Sigmoid colon (tissue), 7 donors: ENCODE data around the gene PPP1R3F. TPM values are rescaled to one million over a fixed set of nuclear protein-coding genes. Genes with fewer than 3 reads are reported as not detected.
A peak's percentile ranks its signal among the peaks of the same experiment; 100 is the strongest.

Experiments used
- DNase-seq: peaks from one replicate; pipeline ENCODE4 v3.0.0-alpha.2; 2019
- H3K27ac ChIP-seq, 4 donors: fragments of 200-600 bp; sonication (generic); one replicate each; pipeline ENCODE4 v1.5.1; 2016 to 2019; ENCODE audit warnings: mild to moderate bottlenecking in 1 of 4
- H3K27me3 ChIP-seq, 3 donors: fragments of 200-600 bp; sonication (generic); one replicate each; pipeline ENCODE4 v1.5.1; 2019; ENCODE audit warnings: mild to moderate bottlenecking in 1 of 3
- H3K36me3 ChIP-seq, 4 donors: fragments of 200-600 bp; sonication (generic); one replicate each; pipeline ENCODE4 v1.5.1; 2016 to 2019
- H3K4me1 ChIP-seq, 4 donors: fragments of 200-600 bp; sonication (generic); one replicate each; pipeline ENCODE4 v1.5.1; 2017 to 2019
- H3K4me3 ChIP-seq, 4 donors: fragments of 200-600 bp; sonication (generic); one replicate each; pipeline ENCODE4 v1.5.1; 2017 to 2019; ENCODE audit warnings: mild to moderate bottlenecking in 2 of 4, moderate library complexity in 1 of 4
- H3K9me3 ChIP-seq, 4 donors: fragments of 200-600 bp in 3 of 4; sonication (generic) in 3 of 4; one replicate each; pipeline versions ENCODE4 v1.5.1 to v1.6.1; 2013 to 2019
- EP300 ChIP-seq, 4 donors: sonication (generic); formaldehyde crosslinking; IDR thresholded peaks; one replicate each; pipeline ENCODE4 v1.6.1; 2017; ENCODE audit warnings: antibody characterized with exemption in 4 of 4
- POLR2A ChIP-seq, 2 donors: fragments of 450-650 bp; IDR thresholded peaks; one replicate each; pipeline ENCODE4 v1.6.1; 2016; ENCODE audit warnings: antibody characterized with exemption in 2 of 2, mild to moderate bottlenecking in 2 of 2, moderate library complexity in 2 of 2
- POLR2AphosphoS5 ChIP-seq, 4 donors: sonication (generic); formaldehyde crosslinking; IDR thresholded peaks; one replicate each; pipeline ENCODE4 v1.6.1; 2017; ENCODE audit warnings: antibody characterized with exemption in 4 of 4
- WGBS, 2 donors: extraction: QIAGEN DNeasy Blood & Tissue Kit; methylation state at CpG; one replicate each; pipeline ENCODE4 v1.1.7; 2013; 5-methylcytosine and 5-hydroxymethylcytosine counted together
- intact Hi-C: fragments of 100-400 bp; cut with DNase I; formaldehyde crosslinking; loops from one replicate; pipeline ENCODE4 v1.15.1; 2023
- polyA plus RNA-seq, 3 donors: library from polyadenylated mRNA; stranded (reverse); fragments of 200-250 nt; gene quantifications; one replicate each; pipeline ENCODE4 v1.2.3, GENCODE V29; 2013
- total RNA-seq, 4 donors: library from RNA; depleted of rRNA; stranded (reverse); fragments of >200 nt; gene quantifications; one replicate each; pipeline ENCODE4 v1.1.0, GENCODE V29; 2016
- TF ChIP-seq, protein P1 (sequence below), 4 experiments: fragments of 450-650 bp in 3 of 4; fragments of 200-600 bp in 1 of 4; IDR thresholded peaks; one replicate each; pipeline ENCODE4 v1.5.1; 2016 to 2019; ENCODE audit warnings: antibody characterized with exemption in 4 of 4, mild to moderate bottlenecking in 3 of 4, moderate library complexity in 2 of 4
- donor health status: healthy with polysubstance abuse.
- donor health status: Bipolar disorder and iron deficiency.
- donor health status: healthy.

The PPP1R3F gene
- total and polyA plus RNA-seq, 7 donors: 2.2 to 13.7 (median 8.6) TPM

DNA sequence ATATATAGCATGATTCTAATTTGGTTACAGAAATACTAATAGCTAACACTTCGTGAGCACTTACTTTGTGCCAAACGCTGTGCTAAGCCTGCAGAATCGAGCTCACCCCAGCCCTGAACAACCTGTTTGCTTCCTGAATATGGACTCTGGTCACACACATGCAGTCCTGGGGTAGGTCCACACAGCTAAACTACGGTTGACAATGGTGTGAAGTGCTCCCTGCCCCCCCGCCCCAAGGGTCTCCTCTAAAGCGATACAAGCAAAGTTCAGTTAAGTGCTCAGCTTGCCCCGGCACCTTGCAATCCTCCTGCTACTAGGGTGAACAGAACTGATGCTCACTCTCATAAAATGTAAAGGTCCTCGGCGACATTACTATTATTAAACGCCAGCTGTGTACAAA, 6.0 kb upstream of the PPP1R3F start:
- H3K36me3 ChIP-seq: no peaks in the 10 kb centered on the region
- no peak overlapping the region for H3K4me3 ChIP-seq
- intact Hi-C loops: no loop called here
- no peak for DNase-seq
- no peaks in the 10 kb centered on the region for H3K4me1 ChIP-seq
- 77 to 82% methylated on average over 10 of the region's 10 CpGs for WGBS, 2 donors
- no peak overlapping the region for H3K27ac ChIP-seq
- no peak for TF ChIP-seq EP300 (IDR thresholded peaks at IDR 0.05)
- no peak for TF ChIP-seq POLR2AphosphoS5 (IDR thresholded peaks at IDR 0.05)
- TF ChIP-seq, protein P1, sequence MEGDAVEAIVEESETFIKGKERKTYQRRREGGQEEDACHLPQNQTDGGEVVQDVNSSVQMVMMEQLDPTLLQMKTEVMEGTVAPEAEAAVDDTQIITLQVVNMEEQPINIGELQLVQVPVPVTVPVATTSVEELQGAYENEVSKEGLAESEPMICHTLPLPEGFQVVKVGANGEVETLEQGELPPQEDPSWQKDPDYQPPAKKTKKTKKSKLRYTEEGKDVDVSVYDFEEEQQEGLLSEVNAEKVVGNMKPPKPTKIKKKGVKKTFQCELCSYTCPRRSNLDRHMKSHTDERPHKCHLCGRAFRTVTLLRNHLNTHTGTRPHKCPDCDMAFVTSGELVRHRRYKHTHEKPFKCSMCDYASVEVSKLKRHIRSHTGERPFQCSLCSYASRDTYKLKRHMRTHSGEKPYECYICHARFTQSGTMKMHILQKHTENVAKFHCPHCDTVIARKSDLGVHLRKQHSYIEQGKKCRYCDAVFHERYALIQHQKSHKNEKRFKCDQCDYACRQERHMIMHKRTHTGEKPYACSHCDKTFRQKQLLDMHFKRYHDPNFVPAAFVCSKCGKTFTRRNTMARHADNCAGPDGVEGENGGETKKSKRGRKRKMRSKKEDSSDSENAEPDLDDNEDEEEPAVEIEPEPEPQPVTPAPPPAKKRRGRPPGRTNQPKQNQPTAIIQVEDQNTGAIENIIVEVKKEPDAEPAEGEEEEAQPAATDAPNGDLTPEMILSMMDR (IDR thresholded peaks at IDR 0.05): no peak
- no peak for TF ChIP-seq POLR2A (IDR thresholded peaks at IDR 0.05)
- peaks cover 0 to 3% (median 0%) of the 10 kb centered on the region in 3 donors for H3K27me3 ChIP-seq
- H3K9me3 ChIP-seq: no peaks in the 10 kb centered on the region

DNA sequence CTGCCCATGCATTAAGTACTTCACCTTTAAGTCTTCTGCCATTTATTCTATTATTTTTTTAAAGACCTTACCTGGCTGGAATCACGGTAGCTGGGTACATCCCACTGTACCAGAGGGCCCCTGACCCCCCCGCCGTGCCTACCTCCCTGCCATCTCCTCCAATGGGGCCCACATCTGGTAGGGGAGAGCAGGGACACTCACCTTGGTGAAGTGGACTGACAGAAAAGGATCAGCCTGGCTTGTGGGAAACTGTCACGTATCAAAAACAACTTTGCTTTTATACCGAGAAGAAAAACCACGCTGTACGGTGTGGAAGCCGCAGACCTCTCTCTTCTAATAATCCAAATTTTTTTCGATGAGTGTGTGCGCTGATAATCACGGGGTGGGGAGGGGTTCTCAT, 5.1 kb upstream of the PPP1R3F start, which contains the start of gene FOXP3:
FOXP3 (minus strand) TSS at position 251 of the 400 bp plus-strand sequence. CDS start 6,205 bp downstream, outside the sequence.
- 85 to 87% methylated on average over 11 of the region's 11 CpGs for WGBS, 2 donors
- intact Hi-C loops: no loop called here

DNA sequence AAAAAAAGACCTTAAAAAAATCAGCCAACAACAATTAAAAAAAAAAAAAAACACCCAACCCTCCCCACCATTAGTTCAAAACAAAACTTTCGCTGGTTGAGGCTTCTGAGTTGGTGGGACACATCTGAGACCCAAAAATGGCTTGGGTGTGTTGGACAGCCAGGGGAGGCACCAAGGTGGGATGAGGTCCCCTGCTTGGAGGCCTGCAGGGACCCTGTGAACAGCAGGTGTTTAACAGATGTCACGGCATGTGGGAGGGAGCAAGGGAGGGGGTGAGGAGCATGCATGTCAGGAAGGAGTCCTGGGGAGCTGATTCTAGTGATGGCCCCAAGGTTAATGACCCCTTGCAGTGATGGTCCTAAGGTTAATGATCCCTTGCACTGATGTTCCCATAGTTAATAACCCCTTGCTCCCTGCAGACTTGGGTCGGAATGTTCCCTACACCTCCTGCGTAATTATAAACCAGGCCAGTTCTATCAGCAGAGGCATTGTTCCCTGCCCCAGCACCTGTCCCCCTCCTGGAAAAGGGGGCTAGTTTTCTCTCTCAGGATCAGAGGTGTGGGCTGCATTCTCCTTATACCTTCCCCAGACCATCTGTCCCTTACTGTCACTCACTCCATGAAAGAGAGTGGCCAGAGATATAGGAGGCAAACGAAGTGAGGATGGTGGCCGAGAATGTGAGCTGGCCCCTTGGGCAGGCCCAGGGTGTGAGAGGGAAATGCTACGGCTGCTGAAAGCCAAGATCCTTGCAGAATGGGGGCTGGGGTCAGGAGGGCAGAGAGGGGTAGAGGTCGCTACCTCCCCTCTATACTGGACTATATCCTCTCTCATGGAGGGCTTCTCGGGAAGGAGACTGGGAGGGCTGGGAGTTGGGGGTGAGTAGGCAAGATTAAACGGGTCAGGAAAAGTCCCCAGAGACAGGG, 2.8 kb upstream of the PPP1R3F start:
- TF ChIP-seq POLR2A (IDR thresholded peaks at IDR 0.05) (no peak), EP300 (IDR thresholded peaks at IDR 0.05) (no peak), POLR2AphosphoS5 (IDR thresholded peaks at IDR 0.05) (no peak)
- TF ChIP-seq, protein P1 (IDR thresholded peaks at IDR 0.05): no peak
- DNase-seq: no peak

More for the DNA sequence above, 5.1 kb upstream of the PPP1R3F start, which contains the start of gene FOXP3:
- H3K27ac ChIP-seq: no peak within 1 kb of the TSS
- no peaks in the 10 kb centered on the region for H3K36me3 ChIP-seq
- no peaks in the 10 kb centered on the region for H3K27me3 ChIP-seq
- H3K4me3 ChIP-seq: no peak within 1 kb of the TSS
- no peaks in the 10 kb centered on the region for H3K9me3 ChIP-seq
- no peak for DNase-seq
- no peaks in the 10 kb centered on the region for H3K4me1 ChIP-seq
- TF ChIP-seq EP300 (IDR thresholded peaks at IDR 0.05): no peak
- no peak for TF ChIP-seq POLR2A (IDR thresholded peaks at IDR 0.05)
- TF ChIP-seq POLR2AphosphoS5 (IDR thresholded peaks at IDR 0.05): no peak
- TF ChIP-seq, protein P1 (IDR thresholded peaks at IDR 0.05): no peak

DNA sequence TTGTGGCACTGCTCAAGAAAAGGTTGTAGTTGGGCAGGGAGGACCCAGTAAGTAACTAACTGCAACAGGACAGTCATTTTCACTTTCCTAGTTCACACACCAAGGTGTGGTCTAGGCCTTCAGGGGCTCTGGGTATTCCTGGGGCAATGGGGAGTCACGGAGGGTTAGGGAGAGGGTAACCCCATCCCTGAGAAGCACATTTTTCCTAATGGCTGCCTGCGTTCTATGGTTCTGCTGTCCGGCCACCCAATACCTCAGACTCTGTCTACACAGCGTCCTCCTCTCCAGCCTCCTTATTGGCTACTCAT, 937 bp upstream of the PPP1R3F start:
- no peaks in the 10 kb centered on the region for H3K9me3 ChIP-seq
- intact Hi-C loops: loop anchor here (2.0 kb wide), 1 partner anchor 32 kb away; no protein-coding TSS in a partner anchor
- peak overlapping the region; percentile 18 to 77 (median 75) for H3K4me3 ChIP-seq
- no peaks in the 10 kb centered on the region for H3K36me3 ChIP-seq
- TF ChIP-seq EP300 (IDR thresholded peaks at IDR 0.05) (no peak), POLR2A (IDR thresholded peaks at IDR 0.05) (no peak), POLR2AphosphoS5 (IDR thresholded peaks at IDR 0.05) (no peak)
- TF ChIP-seq, protein P1 (IDR thresholded peaks at IDR 0.05): no peak
- peak overlapping the region; percentile 87 to 93 (median 90) for H3K27ac ChIP-seq
- H3K27me3 ChIP-seq: no peaks in the 10 kb centered on the region
- 0 to 3% methylated on average over 4 of the region's 4 CpGs for WGBS, 2 donors
- peaks cover 0 to 33% (median 22%) of the 10 kb centered on the region in 4 donors for H3K4me1 ChIP-seq
- DNase-seq: no peak

More for the DNA sequence above, 2.8 kb upstream of the PPP1R3F start:
- intact Hi-C loops: no loop called here
- Histone ChIP-seq H3K4me3 (no peak overlapping the region), H3K27me3 (no peaks in the 10 kb centered on the region), H3K9me3 (no peaks in the 10 kb centered on the region), H3K4me1 (peaks cover 0 to 17% (median 14%) of the 10 kb centered on the region in 4 donors), H3K27ac (no peak overlapping the region), H3K36me3 (no peaks in the 10 kb centered on the region)
- WGBS, 2 donors: 86 to 92% methylated on average over 10 of the region's 10 CpGs
